Measurements from ENCODE around the gene SCLT1.

- TF ChIP-seq GATA2 (CRISPR knock-in tag; IDR thresholded peaks at IDR 0.05) (no peak), SMC3 (IDR thresholded peaks at IDR 0.05; ENCODE audit: low read depth, low read length) (no peak), RXRA (IDR thresholded peaks at IDR 0.05; ENCODE audit: borderline replicate concordance, low read depth) (no peak), TAF1 (IDR thresholded peaks at IDR 0.05; ENCODE audit: borderline replicate concordance, low read depth, low read length) (no peak), TEAD4 (IDR thresholded peaks at IDR 0.05; ENCODE audit: borderline replicate concordance, insufficient read depth) (no peak), EZH2phosphoT487 (IDR thresholded peaks at IDR 0.05; ENCODE audit: borderline replicate concordance, low read depth) (no peak), GABPA (IDR thresholded peaks at IDR 0.05; ENCODE audit: low read depth) (no peak), FOSL2 (IDR thresholded peaks at IDR 0.05; ENCODE audit: borderline replicate concordance, low read depth) (no peak), MXI1 (IDR thresholded peaks at IDR 0.05; ENCODE audit: low read depth, low read length) (no peak)
These were observed 52.9 kb downstream of the SCLT1 start for GRCh38 chr4:129040471-129040870.
